HepG2 (cell line): ENCODE results near the gene KLF13. TPM values are rescaled to one million over a fixed set of nuclear protein-coding genes. Genes with fewer than 3 reads are reported as not detected.

Experiments used
- EHMT2 ChIP-seq: fragments of 200-600 bp; sonication (generic); IDR thresholded peaks from 2 replicates; pipeline ENCODE4 v1.7.0; 2017; ENCODE audit warnings: antibody characterized with exemption, low read depth, low read length, borderline replicate concordance
- FIP1L1 ChIP-seq: fragments of 200-400 bp; formaldehyde crosslinking; IDR thresholded peaks from 2 replicates; pipeline ENCODE4 v1.6.1; 2018; ENCODE audit warnings: low read depth, mild to moderate bottlenecking, low read length, moderate library complexity, borderline replicate concordance; ENCODE audit not compliant: insufficient read depth
- HOXA3 ChIP-seq: sonication (generic); formaldehyde crosslinking; IDR thresholded peaks from 2 replicates; pipeline ENCODE4 v1.5.0; 2020; ENCODE audit warnings: missing genetic modification reagents
- MTF1 ChIP-seq: sonication (generic); formaldehyde crosslinking; IDR thresholded peaks from 2 replicates; pipeline ENCODE4 v1.5.0; 2020; ENCODE audit warnings: missing genetic modification reagents
- RBAK ChIP-seq: sonication (generic); formaldehyde crosslinking; IDR thresholded peaks from 2 replicates; pipeline ENCODE4 v1.5.1; 2020; ENCODE audit warnings: mild to moderate bottlenecking, missing genetic modification reagents
- SCMH1 ChIP-seq: sonication (generic); formaldehyde crosslinking; IDR thresholded peaks from 2 replicates; pipeline ENCODE4 v1.9.0; 2021; ENCODE audit warnings: missing genetic modification reagents, mild to moderate bottlenecking, borderline replicate concordance
- TOPORS ChIP-seq: sonication (generic); formaldehyde crosslinking; IDR thresholded peaks from 2 replicates; pipeline ENCODE4 v1.8.0; 2023; ENCODE audit warnings: mild to moderate bottlenecking, missing genetic modification reagents
- ZNF292 ChIP-seq: sonication (generic); formaldehyde crosslinking; IDR thresholded peaks from 2 replicates; pipeline ENCODE4 v1.8.1; 2022; ENCODE audit warnings: mild to moderate bottlenecking, low read depth, missing genetic modification reagents, borderline replicate concordance
- polyA plus RNA-seq, 8 experiments: library from polyadenylated mRNA; depleted of rRNA in 3 of 8; stranded (reverse) in 7 of 8; unstranded in 1 of 8; fragments of >200 nt; fragmentation: Illumina TruSeq in 4 of 8; extraction: Trizol in 4 of 8; gene quantifications; 2 replicates each; pipeline versions ENCODE4 v1.2.1 to v1.2.3, GENCODE V29; 2011 to 2016; ENCODE audit warnings: low read depth in 4 of 8, missing spikeins in 1 of 8, mixed read lengths in 1 of 8; ENCODE audit not compliant: insufficient read depth in 1 of 8
- total RNA-seq, 5 experiments: library from RNA; depleted of rRNA; stranded (reverse); fragments of >200 nt; fragmentation: Illumina TruSeq; extraction: Trizol; gene quantifications; 2 replicates each; pipeline ENCODE4 v1.2.3, GENCODE V29; 2016; ENCODE audit warnings: low read depth in 1 of 5
- TF ChIP-seq, protein P1 (sequence below): IDR thresholded peaks from 2 replicates; pipeline ENCODE4 v1.6.1; 2016; ENCODE audit warnings: low read depth, control low read depth
- TF ChIP-seq, protein P2 (sequence below): sonication (generic); formaldehyde crosslinking; IDR thresholded peaks from 2 replicates; pipeline ENCODE4 v1.5.0; 2020; ENCODE audit warnings: mild to moderate bottlenecking, missing genetic modification reagents, moderate library complexity
- TF ChIP-seq, protein P3 (sequence below): sonication (generic); formaldehyde crosslinking; IDR thresholded peaks from 2 replicates; pipeline ENCODE4 v1.9.0; 2021; ENCODE audit warnings: mild to moderate bottlenecking, missing genetic modification reagents
- TF ChIP-seq, protein P4 (sequence below): sonication (generic); formaldehyde crosslinking; IDR thresholded peaks from 2 replicates; pipeline ENCODE4 v1.4.0; 2020; ENCODE audit warnings: low read depth, mild to moderate bottlenecking, missing genetic modification reagents
- TF ChIP-seq, protein P5 (sequence below): sonication (generic); formaldehyde crosslinking; IDR thresholded peaks from 2 replicates; pipeline ENCODE4 v1.4.0; 2020; ENCODE audit warnings: missing genetic modification reagents, borderline replicate concordance

Gene KLF13
- total and polyA plus RNA-seq, 2 of the 13 experiments (the other 11 are each of a cell fraction or from before 2014, with no cell fraction given), result 16.8 to 25.1 TPM

DNA sequence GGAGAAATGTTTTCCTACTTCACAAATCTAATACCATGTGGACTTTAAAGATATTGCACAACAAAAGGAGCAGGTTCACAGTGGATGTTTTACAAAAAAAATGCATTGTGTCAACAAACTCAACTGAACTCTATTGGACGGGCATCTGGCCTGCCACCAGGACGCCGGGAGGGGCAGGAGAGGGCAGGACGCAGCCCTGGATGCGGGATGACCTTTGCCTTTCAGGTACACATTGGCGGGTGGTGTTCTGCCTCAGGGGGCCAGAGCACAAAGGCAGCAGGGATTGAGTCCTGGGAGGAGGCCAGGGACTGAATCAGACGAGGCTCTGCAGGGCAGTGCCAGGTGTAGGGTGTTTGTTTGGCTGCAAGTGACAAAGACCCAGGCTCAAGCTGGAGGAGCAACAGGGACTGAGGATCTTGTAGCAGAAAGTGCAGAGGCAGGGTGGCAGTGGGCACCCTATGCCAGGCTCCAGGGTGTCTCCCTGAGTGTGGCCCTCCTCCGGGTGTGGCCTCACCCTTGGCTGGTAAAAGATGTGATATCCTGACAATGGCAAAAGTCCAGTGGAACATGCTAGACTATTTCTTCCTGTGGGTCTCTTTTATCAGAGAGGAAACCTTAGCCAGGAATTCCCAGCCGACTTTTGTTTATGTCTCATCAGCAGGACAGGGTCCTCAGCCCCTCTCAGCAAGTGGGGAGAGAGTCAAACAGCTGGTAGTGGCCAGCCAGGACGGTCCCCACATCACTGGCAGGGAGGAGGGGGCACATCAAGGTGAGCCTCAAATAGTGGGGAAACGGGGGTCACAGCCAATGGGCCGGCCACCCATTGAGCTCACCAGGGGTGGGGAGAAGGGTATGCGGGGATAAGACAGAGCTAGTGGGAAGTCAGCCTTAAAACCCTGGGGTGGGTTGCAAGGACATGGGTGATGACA is 29.7 kb upstream of the KLF13 start (continued):
- TF ChIP-seq, protein P1, sequence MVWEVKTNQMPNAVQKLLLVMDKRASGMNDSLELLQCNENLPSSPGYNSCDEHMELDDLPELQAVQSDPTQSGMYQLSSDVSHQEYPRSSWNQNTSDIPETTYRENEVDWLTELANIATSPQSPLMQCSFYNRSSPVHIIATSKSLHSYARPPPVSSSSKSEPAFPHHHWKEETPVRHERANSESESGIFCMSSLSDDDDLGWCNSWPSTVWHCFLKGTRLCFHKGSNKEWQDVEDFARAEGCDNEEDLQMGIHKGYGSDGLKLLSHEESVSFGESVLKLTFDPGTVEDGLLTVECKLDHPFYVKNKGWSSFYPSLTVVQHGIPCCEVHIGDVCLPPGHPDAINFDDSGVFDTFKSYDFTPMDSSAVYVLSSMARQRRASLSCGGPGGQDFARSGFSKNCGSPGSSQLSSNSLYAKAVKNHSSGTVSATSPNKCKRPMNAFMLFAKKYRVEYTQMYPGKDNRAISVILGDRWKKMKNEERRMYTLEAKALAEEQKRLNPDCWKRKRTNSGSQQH (CRISPR knock-in tag), result peak; percentile 71; the same call in 1 of the 2 replicates
- TF ChIP-seq, protein P2, sequence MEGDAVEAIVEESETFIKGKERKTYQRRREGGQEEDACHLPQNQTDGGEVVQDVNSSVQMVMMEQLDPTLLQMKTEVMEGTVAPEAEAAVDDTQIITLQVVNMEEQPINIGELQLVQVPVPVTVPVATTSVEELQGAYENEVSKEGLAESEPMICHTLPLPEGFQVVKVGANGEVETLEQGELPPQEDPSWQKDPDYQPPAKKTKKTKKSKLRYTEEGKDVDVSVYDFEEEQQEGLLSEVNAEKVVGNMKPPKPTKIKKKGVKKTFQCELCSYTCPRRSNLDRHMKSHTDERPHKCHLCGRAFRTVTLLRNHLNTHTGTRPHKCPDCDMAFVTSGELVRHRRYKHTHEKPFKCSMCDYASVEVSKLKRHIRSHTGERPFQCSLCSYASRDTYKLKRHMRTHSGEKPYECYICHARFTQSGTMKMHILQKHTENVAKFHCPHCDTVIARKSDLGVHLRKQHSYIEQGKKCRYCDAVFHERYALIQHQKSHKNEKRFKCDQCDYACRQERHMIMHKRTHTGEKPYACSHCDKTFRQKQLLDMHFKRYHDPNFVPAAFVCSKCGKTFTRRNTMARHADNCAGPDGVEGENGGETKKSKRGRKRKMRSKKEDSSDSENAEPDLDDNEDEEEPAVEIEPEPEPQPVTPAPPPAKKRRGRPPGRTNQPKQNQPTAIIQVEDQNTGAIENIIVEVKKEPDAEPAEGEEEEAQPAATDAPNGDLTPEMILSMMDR, result peak; percentile 41
- TF ChIP-seq, protein P3, sequence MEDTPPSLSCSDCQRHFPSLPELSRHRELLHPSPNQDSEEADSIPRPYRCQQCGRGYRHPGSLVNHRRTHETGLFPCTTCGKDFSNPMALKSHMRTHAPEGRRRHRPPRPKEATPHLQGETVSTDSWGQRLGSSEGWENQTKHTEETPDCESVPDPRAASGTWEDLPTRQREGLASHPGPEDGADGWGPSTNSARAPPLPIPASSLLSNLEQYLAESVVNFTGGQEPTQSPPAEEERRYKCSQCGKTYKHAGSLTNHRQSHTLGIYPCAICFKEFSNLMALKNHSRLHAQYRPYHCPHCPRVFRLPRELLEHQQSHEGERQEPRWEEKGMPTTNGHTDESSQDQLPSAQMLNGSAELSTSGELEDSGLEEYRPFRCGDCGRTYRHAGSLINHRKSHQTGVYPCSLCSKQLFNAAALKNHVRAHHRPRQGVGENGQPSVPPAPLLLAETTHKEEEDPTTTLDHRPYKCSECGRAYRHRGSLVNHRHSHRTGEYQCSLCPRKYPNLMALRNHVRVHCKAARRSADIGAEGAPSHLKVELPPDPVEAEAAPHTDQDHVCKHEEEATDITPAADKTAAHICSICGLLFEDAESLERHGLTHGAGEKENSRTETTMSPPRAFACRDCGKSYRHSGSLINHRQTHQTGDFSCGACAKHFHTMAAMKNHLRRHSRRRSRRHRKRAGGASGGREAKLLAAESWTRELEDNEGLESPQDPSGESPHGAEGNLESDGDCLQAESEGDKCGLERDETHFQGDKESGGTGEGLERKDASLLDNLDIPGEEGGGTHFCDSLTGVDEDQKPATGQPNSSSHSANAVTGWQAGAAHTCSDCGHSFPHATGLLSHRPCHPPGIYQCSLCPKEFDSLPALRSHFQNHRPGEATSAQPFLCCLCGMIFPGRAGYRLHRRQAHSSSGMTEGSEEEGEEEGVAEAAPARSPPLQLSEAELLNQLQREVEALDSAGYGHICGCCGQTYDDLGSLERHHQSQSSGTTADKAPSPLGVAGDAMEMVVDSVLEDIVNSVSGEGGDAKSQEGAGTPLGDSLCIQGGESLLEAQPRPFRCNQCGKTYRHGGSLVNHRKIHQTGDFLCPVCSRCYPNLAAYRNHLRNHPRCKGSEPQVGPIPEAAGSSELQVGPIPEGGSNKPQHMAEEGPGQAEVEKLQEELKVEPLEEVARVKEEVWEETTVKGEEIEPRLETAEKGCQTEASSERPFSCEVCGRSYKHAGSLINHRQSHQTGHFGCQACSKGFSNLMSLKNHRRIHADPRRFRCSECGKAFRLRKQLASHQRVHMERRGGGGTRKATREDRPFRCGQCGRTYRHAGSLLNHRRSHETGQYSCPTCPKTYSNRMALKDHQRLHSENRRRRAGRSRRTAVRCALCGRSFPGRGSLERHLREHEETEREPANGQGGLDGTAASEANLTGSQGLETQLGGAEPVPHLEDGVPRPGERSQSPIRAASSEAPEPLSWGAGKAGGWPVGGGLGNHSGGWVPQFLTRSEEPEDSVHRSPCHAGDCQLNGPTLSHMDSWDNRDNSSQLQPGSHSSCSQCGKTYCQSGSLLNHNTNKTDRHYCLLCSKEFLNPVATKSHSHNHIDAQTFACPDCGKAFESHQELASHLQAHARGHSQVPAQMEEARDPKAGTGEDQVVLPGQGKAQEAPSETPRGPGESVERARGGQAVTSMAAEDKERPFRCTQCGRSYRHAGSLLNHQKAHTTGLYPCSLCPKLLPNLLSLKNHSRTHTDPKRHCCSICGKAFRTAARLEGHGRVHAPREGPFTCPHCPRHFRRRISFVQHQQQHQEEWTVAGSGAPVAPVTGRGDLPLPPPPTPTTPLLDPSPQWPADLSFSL (CRISPR knock-in tag), result no peak; the same call in 1 of the 2 replicates
- TF ChIP-seq MTF1 (CRISPR knock-in tag) (no peak), RBAK (CRISPR knock-in tag) (no peak; the same call in 1 of the 2 replicates), HOXA3 (peak; percentile 91), SCMH1 (CRISPR knock-in tag) (no peak), ZNF292 (peak; percentile 95), FIP1L1 (no peak), TOPORS (0 out of 2 replicates have a peak, but pooled peaks have one; percentile 58), EHMT2 (peak; percentile 36; the same call in 1 of the 2 replicates)
- TF ChIP-seq, protein P4, sequence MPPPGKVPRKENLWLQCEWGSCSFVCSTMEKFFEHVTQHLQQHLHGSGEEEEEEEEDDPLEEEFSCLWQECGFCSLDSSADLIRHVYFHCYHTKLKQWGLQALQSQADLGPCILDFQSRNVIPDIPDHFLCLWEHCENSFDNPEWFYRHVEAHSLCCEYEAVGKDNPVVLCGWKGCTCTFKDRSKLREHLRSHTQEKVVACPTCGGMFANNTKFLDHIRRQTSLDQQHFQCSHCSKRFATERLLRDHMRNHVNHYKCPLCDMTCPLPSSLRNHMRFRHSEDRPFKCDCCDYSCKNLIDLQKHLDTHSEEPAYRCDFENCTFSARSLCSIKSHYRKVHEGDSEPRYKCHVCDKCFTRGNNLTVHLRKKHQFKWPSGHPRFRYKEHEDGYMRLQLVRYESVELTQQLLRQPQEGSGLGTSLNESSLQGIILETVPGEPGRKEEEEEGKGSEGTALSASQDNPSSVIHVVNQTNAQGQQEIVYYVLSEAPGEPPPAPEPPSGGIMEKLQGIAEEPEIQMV, result peak; percentile 74; the same call in 1 of the 2 replicates
- TF ChIP-seq, protein P5, sequence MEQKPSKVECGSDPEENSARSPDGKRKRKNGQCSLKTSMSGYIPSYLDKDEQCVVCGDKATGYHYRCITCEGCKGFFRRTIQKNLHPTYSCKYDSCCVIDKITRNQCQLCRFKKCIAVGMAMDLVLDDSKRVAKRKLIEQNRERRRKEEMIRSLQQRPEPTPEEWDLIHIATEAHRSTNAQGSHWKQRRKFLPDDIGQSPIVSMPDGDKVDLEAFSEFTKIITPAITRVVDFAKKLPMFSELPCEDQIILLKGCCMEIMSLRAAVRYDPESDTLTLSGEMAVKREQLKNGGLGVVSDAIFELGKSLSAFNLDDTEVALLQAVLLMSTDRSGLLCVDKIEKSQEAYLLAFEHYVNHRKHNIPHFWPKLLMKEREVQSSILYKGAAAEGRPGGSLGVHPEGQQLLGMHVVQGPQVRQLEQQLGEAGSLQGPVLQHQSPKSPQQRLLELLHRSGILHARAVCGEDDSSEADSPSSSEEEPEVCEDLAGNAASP, result peak; percentile 93; the same call in 1 of the 2 replicates
